DND-41 (cell line): ENCODE measurements around the gene BCAS3.

Experiments
- CTCF ChIP-seq: IDR thresholded peaks from 2 replicates; pipeline ENCODE4 v1.5.1; 2012; ENCODE audit warnings: borderline replicate concordance, low read length, moderate library complexity, mild to moderate bottlenecking; ENCODE audit not compliant: poor library complexity, severe bottlenecking; ENCODE audit errors: extremely low read depth
- EZH2 ChIP-seq: IDR thresholded peaks from 3 replicates; pipeline ENCODE4 v1.6.1; 2012; ENCODE audit warnings: borderline replicate concordance, low read depth, mild to moderate bottlenecking, moderate library complexity, low read length, inconsistent platforms; ENCODE audit not compliant: severe bottlenecking

- TF ChIP-seq CTCF (no peak), EZH2 (no peak)
Observed at GRCh38 chr17:60653569-60653968, 24.1 kb upstream of the BCAS3 start.
